Activated T-helper 9 cell treated with anti-CD3 and anti-CD28 coated beads, Interleukin-2, amount 50 U/mL, for 16 hours (primary cell): Measurements from ENCODE around the gene ALOX12.

ENCODE experiments used
- DNase-seq: peaks from one replicate; pipeline ENCODE4 v3.0.0-alpha.2; 2020; ENCODE audit warnings: low read depth

ALOX12 gene

DNA sequence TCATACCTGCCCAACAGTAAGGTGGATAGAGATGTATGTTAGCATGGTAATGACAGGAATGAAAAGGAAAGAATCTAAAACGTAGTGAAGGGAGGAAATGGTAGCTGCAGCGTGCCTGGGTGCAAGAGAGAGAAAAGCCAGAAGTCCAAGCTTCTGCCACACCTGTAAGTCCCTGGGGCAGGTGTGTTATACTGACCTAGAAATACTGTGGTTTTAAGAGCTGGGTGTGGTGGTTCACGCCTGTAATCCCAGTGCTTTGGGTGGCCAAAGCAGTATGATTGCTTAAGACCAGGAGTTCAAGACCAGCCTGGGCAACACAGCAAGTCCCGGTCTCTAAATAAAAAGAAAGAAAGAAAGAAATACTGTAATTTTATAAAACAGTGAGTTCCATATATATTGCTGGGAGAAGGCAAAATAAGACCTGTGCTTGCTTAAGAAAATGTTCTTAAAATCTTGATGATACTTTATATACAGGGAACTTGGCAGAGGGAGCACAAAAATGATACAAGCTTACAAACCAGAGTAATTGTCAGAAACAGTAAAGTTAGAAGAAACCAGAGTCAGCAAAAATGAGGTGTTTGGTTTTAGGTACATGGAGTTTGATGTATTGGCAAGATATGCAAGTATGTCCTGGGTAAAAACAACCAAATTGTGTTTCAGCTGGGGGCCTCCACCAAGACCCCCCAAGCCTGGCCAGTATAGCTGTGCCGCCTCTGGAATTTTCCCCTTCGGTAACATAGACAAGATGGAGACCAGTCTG lies 6.6 kb downstream of the ALOX12 start:
- no peak for DNase-seq

GRCh38 chr17:7003745-7004144 lies 7.9 kb downstream of the ALOX12 start:
- no peak for DNase-seq

DNA sequence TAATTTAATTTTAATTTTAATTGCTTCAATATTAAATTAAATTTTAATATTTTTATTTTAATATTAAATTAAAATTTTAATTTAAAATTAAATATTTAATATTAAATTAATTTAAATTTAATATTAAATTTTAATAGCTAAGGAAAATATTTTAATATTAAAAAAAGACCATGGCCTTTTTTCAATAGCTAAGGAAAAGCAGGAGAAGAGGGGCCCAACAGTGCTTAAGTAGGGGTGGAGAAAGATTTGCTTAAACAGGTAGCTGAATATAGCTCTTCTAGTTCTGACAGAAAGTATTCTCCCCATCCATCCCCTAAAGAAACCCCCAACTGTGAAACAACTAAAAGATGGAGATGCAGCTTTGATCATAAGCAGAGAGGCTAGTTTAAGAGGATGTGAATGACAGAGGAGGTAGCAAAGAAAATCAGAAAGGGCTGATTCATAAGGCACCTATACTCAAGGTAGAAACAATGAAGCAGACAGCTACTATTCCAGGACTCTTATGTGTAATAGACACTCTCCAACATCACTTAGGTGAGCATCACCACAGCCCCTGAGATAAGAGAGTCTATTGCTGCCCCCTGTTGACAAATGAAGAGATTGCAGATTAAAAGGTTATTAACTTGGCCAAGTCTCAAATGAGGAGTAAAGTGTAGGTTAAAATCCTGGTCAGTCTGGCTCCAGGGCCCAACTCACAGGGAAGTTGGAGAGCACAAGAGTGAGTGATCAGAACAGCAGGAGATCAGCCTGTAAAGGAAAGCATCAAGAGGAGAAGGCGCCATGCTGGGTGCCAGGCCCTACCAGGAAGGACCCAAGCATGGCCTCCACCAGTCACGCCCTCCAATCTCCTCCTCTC lies 8.8 kb downstream of the ALOX12 start:
- DNase-seq: no peak

DNA sequence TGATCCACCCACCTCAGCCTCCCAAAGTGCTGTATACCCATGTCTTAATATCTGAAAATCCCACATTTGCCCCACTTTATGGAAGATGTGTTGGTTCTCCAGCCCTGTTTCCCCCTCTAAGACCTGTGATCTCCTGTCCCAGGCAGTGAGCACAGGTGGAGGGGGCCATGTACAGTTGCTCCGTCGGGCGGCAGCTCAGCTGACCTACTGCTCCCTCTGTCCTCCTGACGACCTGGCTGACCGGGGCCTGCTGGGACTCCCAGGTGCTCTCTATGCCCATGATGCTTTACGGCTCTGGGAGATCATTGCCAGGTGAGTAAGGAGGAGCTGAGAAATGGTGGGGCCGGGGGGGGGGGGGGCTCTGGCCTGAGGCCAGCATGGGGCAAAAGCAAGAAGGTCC lies 9.9 kb downstream of the ALOX12 start:
- no peak for DNase-seq

DNA sequence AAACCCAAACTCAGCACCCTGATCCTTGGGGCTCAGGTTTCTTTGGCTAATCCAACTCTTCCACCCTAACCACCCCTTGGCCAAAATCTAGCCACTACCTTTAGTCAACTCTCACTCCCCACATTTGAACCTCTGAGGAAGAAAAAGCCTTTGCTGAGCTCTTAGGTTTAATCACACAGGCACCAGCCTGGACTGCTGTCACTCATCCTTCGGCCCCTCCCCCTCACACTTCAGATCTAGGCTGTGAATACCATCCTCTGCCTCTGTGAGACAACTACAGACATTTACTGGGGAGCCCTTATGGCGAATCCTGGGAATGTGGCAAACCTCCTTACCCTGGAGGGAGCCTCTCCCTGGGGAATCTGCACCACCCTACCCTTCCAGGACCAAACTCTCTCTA lies 11.3 kb downstream of the ALOX12 start:
- no peak for DNase-seq

DNA sequence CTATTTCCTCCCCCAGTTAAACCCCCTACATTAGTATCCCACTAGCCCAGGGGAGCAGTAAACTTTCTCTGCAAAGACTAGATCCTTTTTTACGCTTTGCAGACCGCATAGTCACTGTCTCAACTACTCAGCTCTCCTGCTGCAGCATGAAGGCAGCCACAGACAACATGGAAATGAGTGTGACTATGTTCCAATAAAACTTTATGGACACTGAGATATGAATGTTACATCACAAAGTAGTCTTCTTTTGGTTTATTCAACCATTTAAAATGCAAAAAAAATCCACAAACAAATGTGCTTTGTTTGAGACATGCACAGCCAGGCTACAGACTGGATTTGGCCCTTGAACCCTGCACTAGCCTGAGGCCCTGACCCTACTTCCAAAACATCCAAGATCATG lies 14.7 kb downstream of the ALOX12 start:
- DNase-seq: no peak

DNA sequence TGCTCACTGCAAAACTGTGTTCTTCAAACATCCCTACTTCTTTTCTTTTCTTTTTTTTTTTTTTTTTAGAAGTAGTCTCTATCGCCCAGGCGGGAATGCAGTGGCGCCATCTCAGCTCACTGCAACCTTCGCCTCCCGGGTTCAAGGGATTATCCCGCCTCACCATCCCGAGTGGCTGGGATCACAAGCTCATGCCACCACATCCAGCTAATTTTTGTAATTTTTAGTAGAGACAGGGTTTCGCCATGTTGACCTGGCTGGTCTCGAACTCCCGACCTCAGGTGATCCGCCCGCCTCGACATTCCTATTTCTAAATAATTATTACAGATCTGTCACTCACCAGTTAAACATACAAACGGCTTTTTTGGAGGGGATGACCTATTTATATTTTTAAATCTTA lies 15.6 kb downstream of the ALOX12 start:
- DNase-seq: no peak

DNA sequence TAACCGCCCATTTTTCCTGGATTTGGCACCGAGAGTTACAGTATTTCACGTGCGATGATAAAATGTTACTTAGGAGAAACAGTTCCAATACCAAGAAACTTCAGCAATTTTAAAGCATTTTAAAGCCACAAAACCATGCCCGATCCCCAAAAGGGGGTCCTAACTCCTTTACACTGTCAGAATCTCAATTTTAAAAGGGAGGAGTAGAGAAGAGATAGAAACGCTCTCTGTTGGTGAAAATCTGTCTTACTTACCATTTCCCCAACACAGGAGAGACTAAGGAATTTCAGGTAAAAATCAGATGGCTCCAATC lies 16.0 kb downstream of the ALOX12 start:
- no peak for DNase-seq

GRCh38 chr17:7014261-7014994 lies 18.6 kb downstream of the ALOX12 start:
- peak; percentile 98 for DNase-seq

DNA sequence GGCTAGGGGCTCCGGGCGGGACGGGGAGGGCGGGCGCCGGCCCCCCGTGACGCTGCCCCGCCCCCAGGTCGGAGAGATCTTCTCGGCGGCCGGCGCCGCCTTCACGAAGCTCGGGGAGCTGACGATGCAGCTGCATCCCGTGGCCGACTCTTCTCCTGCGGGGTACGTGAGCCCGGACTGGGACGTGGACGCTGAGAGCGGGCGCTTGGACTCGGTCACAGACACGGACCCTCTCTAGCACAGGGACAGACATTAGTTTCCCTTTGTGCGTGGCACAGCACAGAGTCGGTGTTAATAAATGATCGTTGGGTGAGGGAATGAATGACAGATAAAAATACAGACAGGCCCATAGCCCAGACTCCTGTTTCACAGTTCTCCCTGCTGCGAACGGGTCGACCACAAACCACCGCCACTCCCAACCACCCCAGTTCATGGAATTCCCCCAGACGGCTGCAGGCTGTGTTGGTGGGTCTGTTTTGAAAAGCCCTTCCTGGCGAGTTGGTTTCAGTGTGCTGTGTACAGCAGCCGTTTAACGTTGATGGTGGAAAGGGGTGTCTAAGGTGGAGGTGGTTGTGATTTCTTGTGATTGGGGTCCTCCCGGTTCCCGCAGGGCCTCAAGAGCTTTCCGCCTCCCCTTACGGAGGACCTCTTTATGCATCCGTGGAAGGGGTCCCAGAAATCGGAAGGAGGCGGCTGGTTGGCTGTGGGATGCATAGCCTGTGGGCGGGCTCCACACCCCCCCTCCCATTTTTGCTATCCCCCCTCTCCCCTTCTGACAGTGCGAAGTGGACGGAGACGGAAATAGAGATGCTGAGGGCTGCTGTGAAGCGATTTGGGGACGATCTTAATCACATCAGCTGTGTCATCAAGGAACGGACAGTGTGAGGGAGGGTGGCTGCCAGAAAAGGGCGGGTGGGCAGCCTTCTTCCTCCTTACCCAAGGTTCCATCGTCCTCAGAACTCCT lies 19.4 kb downstream of the ALOX12 start:
- DNase-seq: peak; percentile 75

- no peak for DNase-seq
Measured at GRCh38 chr17:7016418-7016817, 20.6 kb downstream of the ALOX12 start.

DNA sequence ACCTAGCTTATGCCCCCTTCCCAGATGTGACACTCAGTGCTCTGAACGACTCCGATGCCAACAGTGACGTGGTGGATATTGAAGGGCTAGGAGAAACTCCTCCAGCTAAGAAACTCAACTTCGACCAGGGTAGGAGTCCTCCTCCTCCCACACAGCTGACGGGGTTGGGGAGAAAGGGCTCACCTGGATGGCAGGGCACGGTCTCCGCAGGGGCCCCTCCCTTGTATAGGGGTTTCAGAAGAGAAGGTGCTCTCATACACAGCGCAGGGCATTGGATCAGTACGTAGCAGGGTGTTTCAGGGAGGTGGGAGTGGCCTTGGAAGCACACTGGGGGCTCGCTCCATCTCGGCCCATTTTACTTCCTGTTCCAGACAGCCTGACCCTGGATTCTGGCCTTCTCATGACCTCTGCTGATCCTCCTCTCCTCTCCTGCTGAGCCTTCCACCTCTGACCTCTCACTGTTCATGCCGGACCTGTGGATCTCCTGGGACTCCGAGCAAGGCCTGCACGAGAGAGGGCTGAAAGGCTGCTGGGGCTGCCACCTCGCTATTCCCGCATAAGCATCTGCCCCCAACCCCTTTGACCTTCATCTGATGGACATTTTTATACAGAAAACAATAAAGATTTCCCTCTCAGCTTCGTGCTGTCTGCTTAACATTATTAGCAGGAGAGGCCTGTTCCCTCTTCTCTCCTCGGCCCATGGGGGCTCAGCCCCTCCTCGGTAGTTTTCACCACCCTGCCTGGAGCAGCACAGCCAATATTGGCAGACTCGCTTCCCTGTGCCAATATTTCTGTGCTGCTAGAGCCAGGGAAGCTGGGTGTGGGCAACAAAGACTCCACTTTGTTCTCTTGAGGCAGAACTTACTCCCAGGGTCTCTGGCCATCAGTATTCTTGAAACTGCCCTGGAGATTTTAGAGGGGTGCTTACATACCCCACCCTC lies 21.3 kb downstream of the ALOX12 start:
- no peak for DNase-seq

DNA sequence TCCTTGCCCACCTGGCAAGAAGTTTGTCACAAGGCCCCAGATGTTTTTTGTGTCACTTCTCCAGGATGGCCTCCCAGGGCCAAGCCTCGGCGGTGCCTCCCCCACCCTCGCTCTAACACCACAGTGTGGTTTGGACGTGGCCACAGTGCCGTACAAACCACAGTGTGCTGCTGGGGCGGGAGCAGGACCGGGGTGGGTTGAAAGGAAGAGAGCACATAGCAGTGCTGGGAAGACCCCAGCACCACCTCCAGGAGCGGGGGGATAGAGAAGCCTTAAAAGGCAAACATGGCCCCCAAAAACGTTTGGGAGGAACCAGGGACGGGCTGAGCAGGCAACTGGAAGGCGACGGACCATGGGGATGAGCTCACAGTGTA lies 22.0 kb downstream of the ALOX12 start:
- no peak for DNase-seq

GRCh38 chr17:7018331-7018964 lies 22.6 kb downstream of the ALOX12 start:
- DNase-seq: no peak

GRCh38 chr17:7019367-7019766 lies 23.5 kb downstream of the ALOX12 start:
- DNase-seq: no peak

GRCh38 chr17:7019839-7020519 lies 24.1 kb downstream of the ALOX12 start:
- DNase-seq: no peak

GRCh38 chr17:7020894-7021664 lies 25.2 kb downstream of the ALOX12 start:
- no peak for DNase-seq

DNA sequence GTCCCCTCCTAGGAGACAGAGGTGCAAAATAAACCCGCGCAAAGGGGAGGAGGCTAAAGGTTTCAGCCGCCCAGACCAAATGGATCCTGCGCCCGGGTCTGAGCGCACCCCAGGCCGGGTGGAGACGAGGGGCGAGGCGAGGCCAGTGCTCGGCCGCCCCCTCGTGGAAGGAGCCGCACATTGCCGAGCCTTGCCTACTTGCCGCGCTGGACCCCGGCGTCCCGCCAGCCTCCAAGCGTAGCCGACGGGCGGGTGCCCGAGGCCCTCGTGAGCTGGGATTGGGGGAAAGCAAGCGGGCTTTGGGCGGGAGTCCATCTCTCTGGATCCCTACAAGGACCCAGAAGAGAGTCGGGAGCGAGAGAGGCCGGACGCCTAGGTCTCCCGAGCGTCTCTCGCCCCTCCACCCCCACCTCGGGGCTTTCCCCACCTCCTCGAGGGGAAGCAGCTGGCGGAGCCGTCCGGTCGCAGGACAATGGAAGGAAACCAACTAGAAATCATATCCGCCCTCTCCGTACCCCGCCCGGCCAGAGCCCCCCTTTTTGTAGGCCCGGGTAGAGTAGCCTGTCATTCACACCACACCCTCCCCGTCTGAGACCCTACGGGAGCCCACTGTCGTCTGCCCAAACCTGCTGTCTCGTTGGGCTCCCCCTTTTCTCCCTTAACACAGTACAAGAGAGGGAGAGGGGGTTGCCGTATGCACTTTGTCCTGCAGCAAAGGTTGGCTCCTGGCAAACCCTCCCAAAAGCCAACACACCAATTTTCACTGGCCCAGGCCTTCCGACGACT lies 26.3 kb downstream of the ALOX12 start:
- peak; percentile 72 for DNase-seq
